ENCODE results near the gene NFATC1. TPM values are rescaled to one million over a fixed set of nuclear protein-coding genes. Genes with fewer than 3 reads are reported as not detected.

Gene NFATC1
- total RNA-seq, 1 donor from 2014 or later, result 52.6 TPM

DNA sequence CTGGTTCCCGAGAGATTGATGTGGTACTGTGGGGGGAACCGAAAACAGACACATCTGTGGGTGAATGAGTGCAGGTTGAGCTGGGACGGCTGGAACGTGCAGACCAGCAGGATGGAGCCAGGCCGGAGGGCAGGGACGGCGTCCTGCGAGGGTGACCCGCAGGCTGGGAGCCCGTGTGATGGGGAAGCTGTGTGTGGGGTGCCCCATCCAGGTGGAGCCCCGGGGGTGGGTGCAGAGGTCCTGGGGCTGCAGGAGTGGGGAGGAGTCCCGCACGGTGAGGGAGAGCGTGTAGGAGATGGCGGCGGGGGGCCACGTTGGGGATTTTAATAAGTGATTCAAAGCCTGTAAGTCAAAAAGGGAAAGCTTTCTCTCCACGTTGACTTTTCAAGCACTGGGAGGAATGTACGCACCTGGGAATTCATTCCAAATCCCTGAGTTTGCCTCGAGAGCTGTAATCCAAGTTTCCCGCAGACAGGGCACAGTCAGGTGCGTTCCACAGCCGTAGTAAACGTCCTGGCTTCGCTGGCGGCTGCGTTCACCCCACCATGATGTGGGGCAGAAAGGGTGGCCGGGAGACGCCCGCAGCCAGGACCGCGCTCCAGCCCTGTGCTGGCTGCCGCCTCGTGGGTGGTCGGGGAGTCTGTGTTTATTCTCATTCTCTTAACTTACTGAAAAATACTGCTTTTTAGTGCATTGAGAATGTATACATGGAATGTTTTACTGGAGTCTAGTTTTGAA is 54.0 kb downstream of the NFATC1 start:
- CTCF ChIA-PET, result no interaction called here
- Mint-ChIP-seq H3K4me1 (peaks cover 16% of the 10 kb centered on the region), H3K9me3 (no peaks in the 10 kb centered on the region), H3K36me3 (ENCODE audit: low read depth) (peaks cover 75% of the 10 kb centered on the region), H3K27ac (no peak overlapping the region), H3K4me3 (no peak overlapping the region), H3K27me3 (no peaks in the 10 kb centered on the region)
- TF ChIP-seq CTCF (IDR thresholded peaks at IDR 0.05), result no peak
- no peak for ATAC-seq (ENCODE audit: low read depth)
- intact Hi-C loops (cut with micrococcal nuclease), result no loop called here
- no peak for DNase-seq
- POLR2A ChIA-PET, result interaction anchor here (1.0 to 1.5 kb wide), 3 partner anchors 10 to 68 kb away, joined by 3 read pairs; no protein-coding TSS in a partner anchor

DNA sequence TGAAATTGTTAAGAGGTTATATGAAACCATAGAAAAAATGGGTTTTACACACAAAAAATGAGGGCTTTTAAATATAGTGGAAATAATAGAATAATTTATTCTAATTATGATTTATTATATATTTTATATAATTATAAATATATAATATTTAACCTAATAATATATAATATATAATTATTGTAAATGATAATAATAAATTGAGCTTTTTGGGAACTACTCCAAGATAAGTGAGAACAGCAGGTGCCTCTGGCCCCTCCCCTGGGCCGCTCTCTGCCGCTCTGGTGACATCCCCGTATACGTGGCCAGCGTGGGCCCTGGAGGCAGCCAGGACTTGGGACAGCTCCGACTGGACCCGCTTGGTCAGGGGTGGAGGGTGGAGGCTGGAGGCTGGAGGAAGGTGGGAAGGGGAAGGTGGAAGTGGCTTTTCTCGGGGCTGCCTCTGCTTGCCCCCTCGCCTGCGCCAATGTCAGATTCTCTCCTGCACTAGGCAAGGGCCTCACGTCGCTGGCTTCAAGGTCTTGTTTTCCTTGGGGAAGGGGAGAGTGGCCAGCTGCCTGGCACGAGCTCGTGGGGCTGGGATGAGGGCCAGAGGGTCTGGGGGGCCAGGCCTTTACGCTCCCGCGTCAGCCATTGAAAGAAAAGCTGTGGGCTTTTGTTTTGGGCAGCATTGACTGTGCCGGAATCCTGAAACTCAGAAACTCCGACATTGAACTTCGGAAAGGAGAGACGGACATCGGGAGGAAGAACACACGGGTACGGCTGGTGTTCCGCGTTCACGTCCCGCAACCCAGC is 54.8 kb downstream of the NFATC1 start:
- no peaks in the 10 kb centered on the region for H3K9me3 Mint-ChIP-seq
- H3K27ac Mint-ChIP-seq, result no peak overlapping the region
- intact Hi-C loops (cut with micrococcal nuclease), result no loop called here
- ATAC-seq (ENCODE audit: low read depth) (no peak), DNase-seq (no peak)
- peaks cover 74% of the 10 kb centered on the region for H3K36me3 Mint-ChIP-seq (ENCODE audit: low read depth)
- ChIA-PET CTCF (no interaction called here), POLR2A (no interaction called here)
- no peak for TF ChIP-seq CTCF (IDR thresholded peaks at IDR 0.05)
- H3K27me3 Mint-ChIP-seq, result no peaks in the 10 kb centered on the region
- H3K4me1 Mint-ChIP-seq, result peaks cover 11% of the 10 kb centered on the region
- no peak overlapping the region for H3K4me3 Mint-ChIP-seq

- H3K36me3 Mint-ChIP-seq (ENCODE audit: low read depth), result peaks cover 72% of the 10 kb centered on the region
- DNase-seq (no peak), ATAC-seq (ENCODE audit: low read depth) (no peak)
- no peaks in the 10 kb centered on the region for H3K27me3 Mint-ChIP-seq
- no peak for TF ChIP-seq CTCF (IDR thresholded peaks at IDR 0.05)
- no peaks in the 10 kb centered on the region for H3K9me3 Mint-ChIP-seq
- peaks cover 6% of the 10 kb centered on the region for H3K4me1 Mint-ChIP-seq
- POLR2A ChIA-PET, result no interaction called here
- H3K27ac Mint-ChIP-seq, result no peak overlapping the region
- intact Hi-C loops (cut with micrococcal nuclease), result no loop called here
- CTCF ChIA-PET, result no interaction called here
- H3K4me3 Mint-ChIP-seq, result no peak overlapping the region
Observed at GRCh38 chr18:79451237-79452125, 55.8 kb downstream of the NFATC1 start.

DNA sequence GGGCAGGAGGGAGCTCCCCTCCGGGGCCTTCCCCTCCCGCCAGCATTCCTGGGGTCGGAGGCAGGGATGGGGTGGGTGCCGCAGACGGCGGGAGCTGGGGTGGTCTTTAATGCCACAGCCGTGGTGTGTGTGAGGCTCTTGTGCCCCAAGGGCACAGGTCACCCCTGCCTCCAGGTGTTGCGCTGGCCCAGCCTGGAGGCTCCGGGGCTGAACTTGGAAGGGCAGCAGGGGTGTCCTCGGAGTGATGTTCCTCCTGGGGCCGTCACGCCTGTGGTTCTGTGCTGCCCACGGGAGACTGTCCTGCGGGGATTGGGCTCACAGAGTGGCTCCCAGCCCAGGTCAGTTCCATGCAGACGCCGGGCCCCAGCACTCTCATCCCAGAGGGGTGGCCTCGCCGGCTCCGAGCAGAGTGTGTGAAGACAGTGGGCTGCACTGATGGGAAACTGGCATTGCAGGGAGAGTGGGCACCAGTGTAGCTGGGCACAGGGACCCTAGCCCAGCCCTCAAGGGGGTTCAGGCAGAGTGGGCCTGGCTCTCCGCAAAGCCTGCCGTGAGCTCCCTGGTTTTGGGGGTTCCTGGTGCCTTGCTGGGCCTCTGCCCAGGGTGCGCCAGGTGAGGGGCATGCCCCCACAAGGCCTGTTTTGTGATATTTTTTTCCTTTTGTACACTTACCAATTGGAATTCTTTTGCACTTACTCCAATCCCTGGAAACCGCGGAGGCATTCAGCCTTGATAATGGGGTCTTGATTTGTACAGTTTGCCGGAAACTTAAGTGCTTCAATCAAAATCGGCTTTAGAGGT is 56.7 kb downstream of the NFATC1 start:
- POLR2A ChIA-PET, result interaction anchor here (0.7 kb wide), 1 partner anchor 173 kb away, joined by 3 read pairs; no protein-coding TSS in a partner anchor
- H3K4me1 Mint-ChIP-seq, result peaks cover 4% of the 10 kb centered on the region
- no peaks in the 10 kb centered on the region for H3K27me3 Mint-ChIP-seq
- H3K36me3 Mint-ChIP-seq (ENCODE audit: low read depth), result peaks cover 73% of the 10 kb centered on the region
- H3K4me3 Mint-ChIP-seq, result no peak overlapping the region
- H3K9me3 Mint-ChIP-seq, result no peaks in the 10 kb centered on the region
- H3K27ac Mint-ChIP-seq, result no peak overlapping the region
- DNase-seq, result no peak
- CTCF ChIA-PET, result no interaction called here
- TF ChIP-seq CTCF (IDR thresholded peaks at IDR 0.05), result no peak
- intact Hi-C loops (cut with micrococcal nuclease), result no loop called here
- no peak for ATAC-seq (ENCODE audit: low read depth)

Data from activated B cell treated with CpG ODN at 0.5 μM for 24 hours (primary cell).